Parathyroid adenoma (tissue), 2 donors: ENCODE data around the gene LY9.

Experiments
- H2AFZ ChIP-seq: fragments of 300-600 bp; sonication (generic); one replicate; pipeline ENCODE4 v1.7.0; 2017; ENCODE audit warnings: antibody characterized with exemption, mild to moderate bottlenecking
- H3K27ac ChIP-seq: fragments of 300-600 bp; sonication (generic); one replicate; pipeline ENCODE4 v1.7.0; 2017
- H3K27me3 ChIP-seq: fragments of 300-600 bp; sonication (generic); one replicate; pipeline ENCODE4 v1.7.0; 2017; ENCODE audit warnings: low read length; ENCODE audit not compliant: control insufficient read depth, insufficient read depth
- H3K36me3 ChIP-seq: fragments of 300-600 bp; sonication (generic); one replicate; pipeline ENCODE4 v1.7.0; 2017; ENCODE audit warnings: low read length; ENCODE audit not compliant: control insufficient read depth, insufficient read depth
- H3K4me1 ChIP-seq: fragments of 300-600 bp; sonication (generic); one replicate; pipeline ENCODE4 v1.7.0; 2017; ENCODE audit warnings: control low read depth
- H3K4me2 ChIP-seq: fragments of 300-600 bp; sonication (generic); one replicate; pipeline ENCODE4 v1.7.0; 2017; ENCODE audit warnings: low read length
- H3K4me3 ChIP-seq: fragments of 300-600 bp; sonication (generic); one replicate; pipeline ENCODE4 v1.7.0; 2017; ENCODE audit warnings: low read depth, low read length
- H3K79me2 ChIP-seq: fragments of 300-600 bp; sonication (generic); one replicate; pipeline ENCODE4 v1.7.0; 2017; ENCODE audit warnings: control low read depth
- H3K9ac ChIP-seq: fragments of 300-600 bp; sonication (generic); one replicate; pipeline ENCODE4 v1.7.0; 2017; ENCODE audit warnings: mild to moderate bottlenecking
- H3K9me3 ChIP-seq: fragments of 300-600 bp; sonication (generic); one replicate; pipeline ENCODE4 v1.7.0; 2017; ENCODE audit warnings: low read length; ENCODE audit not compliant: control insufficient read depth
- TF ChIP-seq, protein P1 (sequence below): fragments of 300-600 bp; sonication (generic); IDR thresholded peaks from one replicate; pipeline ENCODE4 v1.7.0; 2017; ENCODE audit warnings: antibody characterized with exemption, mild to moderate bottlenecking
- donor health status: primary hyperparathyroidism.

LY9 gene

DNA sequence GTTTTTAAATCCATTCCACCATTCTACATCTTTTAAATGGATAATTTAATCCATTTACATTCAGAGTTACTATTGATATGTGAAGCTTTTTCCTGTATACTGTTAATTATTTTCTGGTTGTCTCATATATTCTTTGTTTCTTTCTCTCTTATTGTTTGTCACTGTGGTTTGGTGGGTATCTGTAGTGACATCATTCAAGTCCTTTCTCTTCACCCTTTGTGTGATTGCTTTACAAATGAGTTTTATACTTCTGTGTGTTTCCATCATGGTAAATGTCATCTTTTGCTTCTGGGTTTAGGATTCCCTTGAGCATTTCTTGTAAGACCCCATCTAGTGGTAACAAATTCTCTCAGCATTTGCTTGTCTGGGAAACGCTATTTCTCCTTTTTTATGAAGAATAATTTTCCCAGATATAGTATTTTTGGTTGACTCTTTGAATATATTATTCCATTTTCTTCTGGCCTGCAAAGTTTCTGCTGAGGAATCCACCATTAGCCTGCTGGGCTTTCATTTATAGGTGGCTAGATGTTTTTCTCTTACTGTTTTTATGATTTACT lies 10.2 kb downstream of the LY9 start:
- Histone ChIP-seq H3K27me3 (no peaks in the 10 kb centered on the region), H3K4me3 (no peak overlapping the region), H3K9ac (no peak overlapping the region), H3K4me1 (no peaks in the 10 kb centered on the region), H3K4me2 (no peak overlapping the region), H3K79me2 (no peaks in the 10 kb centered on the region), H3K36me3 (no peaks in the 10 kb centered on the region), H2AFZ (no peak overlapping the region), H3K27ac (no peak overlapping the region), H3K9me3 (no peaks in the 10 kb centered on the region)
- TF ChIP-seq, protein P1, sequence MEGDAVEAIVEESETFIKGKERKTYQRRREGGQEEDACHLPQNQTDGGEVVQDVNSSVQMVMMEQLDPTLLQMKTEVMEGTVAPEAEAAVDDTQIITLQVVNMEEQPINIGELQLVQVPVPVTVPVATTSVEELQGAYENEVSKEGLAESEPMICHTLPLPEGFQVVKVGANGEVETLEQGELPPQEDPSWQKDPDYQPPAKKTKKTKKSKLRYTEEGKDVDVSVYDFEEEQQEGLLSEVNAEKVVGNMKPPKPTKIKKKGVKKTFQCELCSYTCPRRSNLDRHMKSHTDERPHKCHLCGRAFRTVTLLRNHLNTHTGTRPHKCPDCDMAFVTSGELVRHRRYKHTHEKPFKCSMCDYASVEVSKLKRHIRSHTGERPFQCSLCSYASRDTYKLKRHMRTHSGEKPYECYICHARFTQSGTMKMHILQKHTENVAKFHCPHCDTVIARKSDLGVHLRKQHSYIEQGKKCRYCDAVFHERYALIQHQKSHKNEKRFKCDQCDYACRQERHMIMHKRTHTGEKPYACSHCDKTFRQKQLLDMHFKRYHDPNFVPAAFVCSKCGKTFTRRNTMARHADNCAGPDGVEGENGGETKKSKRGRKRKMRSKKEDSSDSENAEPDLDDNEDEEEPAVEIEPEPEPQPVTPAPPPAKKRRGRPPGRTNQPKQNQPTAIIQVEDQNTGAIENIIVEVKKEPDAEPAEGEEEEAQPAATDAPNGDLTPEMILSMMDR, result no peak

DNA sequence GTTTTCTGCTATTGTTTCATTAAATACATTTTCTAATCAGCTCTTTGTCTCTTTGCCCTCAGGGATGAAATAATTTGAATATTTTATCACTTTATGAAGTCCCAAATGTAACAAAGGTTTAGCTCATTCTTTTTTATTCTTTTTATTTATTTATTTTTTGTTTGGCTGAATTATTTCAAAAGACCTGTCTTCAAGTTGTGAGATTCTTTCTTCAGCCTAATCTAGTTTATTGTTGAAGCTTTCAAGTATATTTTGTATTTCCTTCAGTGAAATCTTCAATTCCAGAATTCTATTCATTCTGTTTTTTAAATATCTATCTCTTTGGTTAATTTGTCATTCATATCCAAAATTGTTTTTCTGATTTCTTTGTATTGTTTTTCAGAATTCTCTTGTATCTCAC lies 10.8 kb downstream of the LY9 start:
- no peak overlapping the region for H3K4me2 ChIP-seq
- H3K4me3 ChIP-seq, result no peak overlapping the region
- no peak overlapping the region for H3K9ac ChIP-seq
- no peaks in the 10 kb centered on the region for H3K36me3 ChIP-seq
- H3K4me1 ChIP-seq, result no peaks in the 10 kb centered on the region
- H3K27ac ChIP-seq, result no peak overlapping the region
- H3K79me2 ChIP-seq, result no peaks in the 10 kb centered on the region
- no peak overlapping the region for H2AFZ ChIP-seq
- H3K9me3 ChIP-seq, result no peaks in the 10 kb centered on the region
- no peaks in the 10 kb centered on the region for H3K27me3 ChIP-seq
- TF ChIP-seq, protein P1, result no peak

DNA sequence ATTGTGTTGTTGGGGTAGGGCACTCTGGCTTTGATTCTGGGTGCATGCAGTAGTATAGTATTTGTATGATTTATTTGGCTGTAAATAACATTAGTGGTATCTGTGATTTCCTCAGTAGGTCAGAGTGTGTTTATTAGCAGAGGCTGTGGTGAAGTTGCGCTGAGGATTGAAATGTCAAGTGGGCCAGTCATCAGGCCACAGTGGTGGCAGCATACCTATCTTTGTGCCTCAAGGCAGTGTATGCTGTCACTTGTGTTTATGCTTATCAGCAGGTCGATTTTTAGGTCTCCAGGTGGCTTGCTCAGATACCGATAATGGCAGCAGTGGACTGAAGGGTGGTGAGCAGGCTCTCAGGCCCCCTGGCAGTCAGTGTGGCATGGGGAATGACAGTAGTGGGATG lies 11.3 kb downstream of the LY9 start:
- Histone ChIP-seq H2AFZ (no peak overlapping the region), H3K4me2 (no peak overlapping the region), H3K27ac (no peak overlapping the region), H3K27me3 (no peaks in the 10 kb centered on the region), H3K79me2 (no peaks in the 10 kb centered on the region), H3K4me3 (no peak overlapping the region), H3K9ac (no peak overlapping the region), H3K36me3 (no peaks in the 10 kb centered on the region), H3K9me3 (no peaks in the 10 kb centered on the region), H3K4me1 (no peaks in the 10 kb centered on the region)
- TF ChIP-seq, protein P1, result no peak

DNA sequence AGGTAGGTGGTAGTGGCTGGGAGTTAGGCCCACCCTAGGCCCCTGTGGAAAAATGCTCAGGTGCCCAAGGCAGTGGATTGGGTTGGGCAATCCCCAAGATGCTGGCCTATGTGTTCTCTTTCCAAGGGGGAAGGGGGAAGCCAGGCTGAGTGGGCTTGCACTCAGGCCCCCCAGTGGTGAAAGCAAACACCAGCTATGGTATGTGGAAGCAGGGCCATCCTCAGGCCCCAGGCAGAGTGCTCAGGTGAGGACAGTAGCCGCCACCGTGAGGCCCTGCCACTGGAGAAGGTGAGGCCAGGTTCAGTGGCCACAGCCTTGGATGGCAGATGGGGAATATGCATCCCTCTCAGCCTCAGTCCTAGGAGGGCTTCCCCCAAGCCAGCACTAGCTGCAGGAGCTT lies 11.8 kb downstream of the LY9 start:
- Histone ChIP-seq H3K9ac (no peak overlapping the region), H3K4me3 (no peak overlapping the region), H3K4me1 (no peaks in the 10 kb centered on the region), H3K79me2 (no peaks in the 10 kb centered on the region), H3K36me3 (no peaks in the 10 kb centered on the region), H3K4me2 (no peak overlapping the region), H3K27ac (no peak overlapping the region), H3K9me3 (no peaks in the 10 kb centered on the region), H3K27me3 (no peaks in the 10 kb centered on the region), H2AFZ (no peak overlapping the region)
- TF ChIP-seq, protein P1, result no peak

DNA sequence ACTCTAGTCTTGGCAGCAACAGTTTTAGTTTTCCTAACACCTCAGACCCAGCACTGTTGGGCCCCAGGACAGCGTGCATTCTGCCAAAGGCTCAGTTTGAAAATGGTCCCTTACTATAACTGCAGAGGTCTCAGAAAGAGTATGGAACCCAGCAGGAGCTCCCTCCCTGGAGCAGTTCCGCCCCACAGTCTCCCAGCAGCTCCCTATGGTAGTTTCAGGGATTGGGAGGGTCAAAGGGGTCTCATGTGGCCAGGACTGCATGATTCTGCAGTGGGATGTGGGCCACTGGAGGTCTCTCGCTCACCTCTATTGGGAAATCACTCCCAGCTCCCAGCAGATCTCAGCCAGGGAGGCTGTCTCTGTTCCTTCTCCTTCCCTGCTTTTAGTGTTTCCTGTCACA lies 12.3 kb downstream of the LY9 start:
- Histone ChIP-seq H3K4me2 (no peak overlapping the region), H3K79me2 (no peaks in the 10 kb centered on the region), H3K27ac (no peak overlapping the region), H3K27me3 (no peaks in the 10 kb centered on the region), H3K9me3 (no peaks in the 10 kb centered on the region), H3K36me3 (no peaks in the 10 kb centered on the region), H2AFZ (no peak overlapping the region), H3K4me1 (no peaks in the 10 kb centered on the region), H3K9ac (no peak overlapping the region), H3K4me3 (no peak overlapping the region)
- TF ChIP-seq, protein P1, result no peak
